Activated CD4-positive, alpha-beta T cell treated with anti-CD3 and anti-CD28 coated beads, Interleukin-2, amount 10 ng/mL, durations not matched to agents 7 days and 5 days (primary cell): ENCODE measurements around the gene TSPAN16. TPM values are rescaled to one million over a fixed set of nuclear protein-coding genes. Genes with fewer than 3 reads are reported as not detected.
A peak's percentile ranks its signal among the peaks of the same experiment; 100 is the strongest.

ENCODE experiments used
- CTCF ChIA-PET: fragments of 350-600 bp; sonication (Branson Sonifier 250); formaldehyde crosslinking; loops from one replicate; lab custom pipeline; 2021; ENCODE audit warnings: antibody characterized with exemption; lab: Charles Lee
- POLR2A ChIA-PET: fragments of 350-600 bp; sonication (Branson Sonifier 250); formaldehyde crosslinking; loops from one replicate; lab custom pipeline; 2021; ENCODE audit warnings: antibody characterized with exemption; lab: Charles Lee
- DNase-seq: peaks from one replicate; pipeline ENCODE4 v3.0.0-alpha.2; 2020
- H3K27ac Mint-ChIP-seq: one replicate; pipeline ENCODE4 v1.8.0; 2021; ENCODE audit warnings: mild to moderate bottlenecking, moderate library complexity, mixed read lengths
- H3K27me3 Mint-ChIP-seq: one replicate; pipeline ENCODE4 v1.8.0; 2021; ENCODE audit warnings: mixed read lengths
- H3K36me3 Mint-ChIP-seq: one replicate; pipeline ENCODE4 v1.8.0; 2021; ENCODE audit warnings: low read depth, mixed read lengths
- H3K4me1 Mint-ChIP-seq: one replicate; pipeline ENCODE4 v1.8.0; 2021; ENCODE audit warnings: mixed read lengths
- H3K4me3 Mint-ChIP-seq: one replicate; pipeline ENCODE4 v1.8.0; 2021; ENCODE audit warnings: mild to moderate bottlenecking, moderate library complexity, mixed read lengths
- H3K9me3 Mint-ChIP-seq: one replicate; pipeline ENCODE4 v1.8.0; 2021; ENCODE audit warnings: mixed read lengths
- total RNA-seq, 2 experiments: library from RNA; stranded (reverse); gene quantifications; one replicate each; pipeline ENCODE4 v1.2.3, GENCODE V29; 2021

TSPAN16 gene
- total RNA-seq, 2 experiments from 2014 or later = not detected

GRCh38 chr19:11261431-11261970 lies 34.5 kb upstream of the TSPAN16 start:
- H3K36me3 Mint-ChIP-seq = no peaks in the 10 kb centered on the region
- no peaks in the 10 kb centered on the region for H3K9me3 Mint-ChIP-seq
- no peak for DNase-seq
- H3K4me1 Mint-ChIP-seq = peaks cover 6% of the 10 kb centered on the region
- H3K27me3 Mint-ChIP-seq = peaks cover 56% of the 10 kb centered on the region
- ChIA-PET POLR2A (no interaction called here), CTCF (interaction anchor here (0.7 kb wide), 1 partner anchor 19 kb away, joined by 3 read pairs; no protein-coding TSS in a partner anchor)
- no peak overlapping the region for H3K27ac Mint-ChIP-seq
- H3K4me3 Mint-ChIP-seq = no peak overlapping the region

DNA sequence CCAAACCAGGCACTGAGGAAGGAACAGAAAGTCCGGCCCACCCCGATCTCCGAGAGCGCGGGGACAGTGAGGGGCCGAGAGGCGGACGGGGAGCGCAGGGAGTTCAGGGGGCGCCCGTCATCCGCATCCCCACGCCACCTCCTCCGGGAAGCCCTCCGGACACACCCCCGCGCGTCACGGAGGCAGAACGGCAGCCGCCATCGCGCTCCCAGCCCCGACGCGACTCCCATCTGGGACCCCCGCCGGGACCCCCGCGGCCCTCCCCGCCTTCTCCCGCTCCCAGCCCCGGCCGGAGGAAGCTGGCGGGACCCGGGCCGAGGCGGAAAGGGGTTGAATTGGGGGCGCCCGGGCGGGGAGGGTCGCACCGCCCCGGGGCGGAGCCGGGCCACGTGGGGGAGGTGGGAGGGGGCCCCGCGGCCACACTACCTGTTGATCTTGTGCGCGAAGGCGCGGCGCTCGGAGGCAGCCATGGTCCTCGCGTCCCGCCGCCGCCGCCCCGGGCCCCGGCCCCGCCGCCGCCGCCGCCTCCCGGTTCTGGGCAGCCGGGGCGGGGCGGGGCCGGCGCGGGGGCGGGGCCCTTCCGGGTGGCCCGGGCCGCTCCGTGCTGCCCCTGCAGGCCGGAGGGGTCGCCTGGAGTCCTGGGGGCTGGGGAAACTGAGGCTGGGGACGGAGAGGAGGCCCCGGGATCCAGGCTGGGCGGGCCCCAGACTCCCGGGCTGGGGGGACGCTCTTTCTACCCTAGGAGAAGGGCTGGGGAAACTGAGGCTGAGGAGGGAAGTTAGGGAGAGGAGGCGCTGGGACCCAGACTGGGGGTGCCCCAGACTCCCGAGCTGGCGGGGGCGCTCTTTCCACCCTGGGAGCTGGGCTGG lies 33.8 kb upstream of the TSPAN16 start, which contains the start of gene DOCK6:
Gene DOCK6 (minus strand): TSS at position 554 of the 869 bp plus-strand sequence. CDS start 84 bp downstream, at position 470.
- DNase-seq = no peak
- Mint-ChIP-seq H3K9me3 (no peaks in the 10 kb centered on the region), H3K4me1 (peaks cover 6% of the 10 kb centered on the region), H3K27me3 (peaks cover 63% of the 10 kb centered on the region), H3K27ac (no peak within 1 kb of the TSS), H3K36me3 (no peaks in the 10 kb centered on the region), H3K4me3 (peak within 1 kb of the TSS; percentile 45)
- ChIA-PET CTCF (interaction anchor here (0.7 kb wide), 1 partner anchor 20 kb away, joined by 3 read pairs; no protein-coding TSS in a partner anchor), POLR2A (no interaction called here)

DNA sequence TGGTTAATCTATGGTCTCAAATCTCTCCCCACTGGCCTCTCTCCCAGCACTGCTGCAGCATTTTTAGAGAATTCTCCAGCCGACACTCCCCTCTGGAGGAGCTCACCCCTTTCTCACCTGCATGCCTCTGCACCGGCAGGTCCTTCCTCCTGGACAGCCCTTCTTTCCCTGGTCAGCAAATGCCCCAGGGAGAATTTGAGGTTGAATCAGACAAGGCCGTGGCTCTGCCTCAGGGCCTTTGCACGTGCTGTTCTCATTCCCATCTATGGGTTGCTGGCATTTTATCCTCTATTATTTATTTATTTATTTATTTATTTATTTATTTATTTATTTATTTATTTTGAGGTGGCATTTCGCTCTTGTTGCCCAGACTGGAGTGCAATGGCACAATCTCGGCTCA lies 32.2 kb upstream of the TSPAN16 start:
- H3K27me3 Mint-ChIP-seq = peaks cover 73% of the 10 kb centered on the region
- DNase-seq = no peak
- ChIA-PET POLR2A (no interaction called here), CTCF (interaction anchor here (0.7 kb wide), 1 partner anchor 21 kb away, joined by 3 read pairs; no protein-coding TSS in a partner anchor)
- H3K9me3 Mint-ChIP-seq = no peaks in the 10 kb centered on the region
- H3K36me3 Mint-ChIP-seq = no peaks in the 10 kb centered on the region
- no peak overlapping the region for H3K27ac Mint-ChIP-seq
- H3K4me1 Mint-ChIP-seq = peaks cover 6% of the 10 kb centered on the region
- H3K4me3 Mint-ChIP-seq = no peak overlapping the region

DNA sequence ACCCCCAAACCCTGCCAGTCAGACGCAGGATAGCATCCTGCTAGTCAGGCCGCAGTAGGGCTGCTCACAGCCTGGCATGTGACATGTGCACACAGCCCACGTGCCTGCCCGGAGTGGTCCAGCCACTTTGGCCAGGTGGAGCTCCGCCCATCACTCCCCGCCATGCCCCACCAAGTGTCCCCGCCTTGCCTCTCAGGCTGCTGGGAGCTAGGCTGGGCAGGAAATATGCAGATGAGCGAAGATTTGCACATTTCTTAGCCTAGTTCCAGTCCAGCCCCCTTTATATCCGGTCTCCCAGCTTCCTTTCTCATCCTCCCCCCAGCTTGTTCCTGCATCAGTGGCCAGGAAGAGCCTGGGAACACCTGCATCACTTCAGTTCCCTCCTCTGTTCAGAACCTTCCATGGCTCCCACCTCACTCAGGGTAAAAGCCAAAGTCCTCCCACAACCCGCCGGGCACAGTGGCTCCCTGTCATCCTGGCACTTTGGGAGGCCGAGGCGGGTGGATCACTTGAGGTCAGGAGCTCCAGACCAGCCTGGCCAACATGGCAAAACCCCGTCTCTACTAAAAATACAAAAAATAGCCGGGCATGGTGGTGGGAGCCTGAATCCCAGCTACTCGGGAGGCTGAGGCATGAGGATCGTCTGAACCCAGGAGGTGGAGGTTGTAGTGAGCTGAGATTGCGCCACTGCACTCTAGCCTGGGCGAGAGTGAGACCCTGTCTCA lies 31.3 kb upstream of the TSPAN16 start:
- no peak overlapping the region for H3K27ac Mint-ChIP-seq
- POLR2A ChIA-PET = interaction anchor here (0.6 kb wide), 1 partner anchor 620 kb away, joined by 3 read pairs; no protein-coding TSS in a partner anchor
- no peak for DNase-seq
- H3K4me1 Mint-ChIP-seq = peaks cover 6% of the 10 kb centered on the region
- no peaks in the 10 kb centered on the region for H3K9me3 Mint-ChIP-seq
- no peak overlapping the region for H3K4me3 Mint-ChIP-seq
- no peaks in the 10 kb centered on the region for H3K36me3 Mint-ChIP-seq
- CTCF ChIA-PET = interaction anchor here (0.5 to 2.3 kb wide), 3 partner anchors 21 to 555 kb away, joined by 3 to 8 read pairs (median 3); no protein-coding TSS in a partner anchor
- H3K27me3 Mint-ChIP-seq = peaks cover 78% of the 10 kb centered on the region

GRCh38 chr19:11265177-11265784 lies 30.7 kb upstream of the TSPAN16 start:
- CTCF ChIA-PET = interaction anchor here (0.6 to 2.3 kb wide), 2 partner anchors 21 to 85 kb away, joined by 3 to 8 read pairs; no protein-coding TSS in a partner anchor
- peaks cover 75% of the 10 kb centered on the region for H3K27me3 Mint-ChIP-seq

GRCh38 chr19:11265785-11266236 lies 30.1 kb upstream of the TSPAN16 start:
- CTCF ChIA-PET = interaction anchor here (1.3 to 2.3 kb wide), 4 partner anchors 10 to 28 kb away, joined by 3 to 8 read pairs (median 4); no protein-coding TSS in a partner anchor
- DNase-seq = no peak

More at GRCh38 chr19:11265177-11265784, 30.7 kb upstream of the TSPAN16 start:
- POLR2A ChIA-PET = no interaction called here
- no peak overlapping the region for H3K4me3 Mint-ChIP-seq
- H3K36me3 Mint-ChIP-seq = no peaks in the 10 kb centered on the region
- peaks cover 6% of the 10 kb centered on the region for H3K4me1 Mint-ChIP-seq
- no peak overlapping the region for H3K27ac Mint-ChIP-seq
- no peaks in the 10 kb centered on the region for H3K9me3 Mint-ChIP-seq
- no peak for DNase-seq

DNA sequence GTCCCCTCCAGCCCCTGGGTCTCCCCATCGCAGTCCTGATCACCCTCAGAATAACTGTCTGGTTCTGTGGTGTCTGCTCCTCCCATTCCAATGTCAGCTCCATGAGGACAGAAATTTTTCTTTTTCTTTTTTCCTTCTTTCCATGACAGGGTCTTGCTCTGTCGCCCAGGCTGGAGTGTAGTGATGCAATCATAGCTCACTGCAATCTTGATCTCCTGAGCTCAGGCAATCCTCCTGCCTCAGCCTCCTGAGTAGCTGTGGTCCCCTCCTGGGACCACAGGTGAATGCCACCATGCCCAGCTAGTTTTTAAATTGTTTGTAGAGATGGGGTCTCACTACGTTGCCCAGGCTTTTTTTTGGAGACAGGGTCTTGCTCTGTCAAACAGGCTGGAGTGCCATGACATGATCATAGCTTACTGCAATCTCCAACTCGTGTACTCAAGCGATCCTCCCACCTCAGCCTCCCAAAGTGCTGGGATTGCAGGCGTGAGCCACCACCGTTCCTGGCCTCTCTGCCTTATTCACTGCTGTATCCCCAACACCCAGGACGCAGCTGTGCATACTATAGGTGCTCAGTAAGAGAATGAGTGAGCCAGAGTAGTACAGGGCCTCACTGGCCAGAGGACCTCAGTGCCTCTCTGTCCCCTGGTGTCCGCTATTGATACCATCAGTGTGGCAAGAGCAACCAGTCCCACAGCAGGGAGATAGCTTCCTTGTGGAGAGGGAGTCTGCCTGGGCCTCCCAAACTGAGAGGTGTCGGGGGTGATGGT lies 28.5 kb upstream of the TSPAN16 start:
- CTCF ChIA-PET = interaction anchor here (1.3 to 1.9 kb wide), 3 partner anchors 11 to 26 kb away, joined by 3 to 5 read pairs (median 4); no protein-coding TSS in a partner anchor
- Mint-ChIP-seq H3K36me3 (no peaks in the 10 kb centered on the region), H3K27me3 (peaks cover 65% of the 10 kb centered on the region), H3K4me1 (peaks cover 3% of the 10 kb centered on the region), H3K4me3 (no peak overlapping the region), H3K27ac (no peak overlapping the region), H3K9me3 (no peaks in the 10 kb centered on the region)
- POLR2A ChIA-PET = no interaction called here
- no peak for DNase-seq

More at GRCh38 chr19:11265785-11266236, 30.1 kb upstream of the TSPAN16 start:
- Mint-ChIP-seq H3K4me1 (peaks cover 6% of the 10 kb centered on the region), H3K9me3 (no peaks in the 10 kb centered on the region), H3K27ac (no peak overlapping the region), H3K27me3 (peaks cover 73% of the 10 kb centered on the region), H3K4me3 (no peak overlapping the region), H3K36me3 (no peaks in the 10 kb centered on the region)
- POLR2A ChIA-PET = no interaction called here

- Mint-ChIP-seq H3K4me3 (no peak overlapping the region), H3K4me1 (no peaks in the 10 kb centered on the region), H3K27ac (no peak overlapping the region), H3K9me3 (no peaks in the 10 kb centered on the region), H3K36me3 (no peaks in the 10 kb centered on the region), H3K27me3 (peaks cover 64% of the 10 kb centered on the region)
- DNase-seq = no peak
- CTCF ChIA-PET = interaction anchor here (0.7 kb wide), 1 partner anchor 20 kb away, joined by 4 read pairs; no protein-coding TSS in a partner anchor
- POLR2A ChIA-PET = no interaction called here
Observed at GRCh38 chr19:11268783-11269267, 27.1 kb upstream of the TSPAN16 start.

DNA sequence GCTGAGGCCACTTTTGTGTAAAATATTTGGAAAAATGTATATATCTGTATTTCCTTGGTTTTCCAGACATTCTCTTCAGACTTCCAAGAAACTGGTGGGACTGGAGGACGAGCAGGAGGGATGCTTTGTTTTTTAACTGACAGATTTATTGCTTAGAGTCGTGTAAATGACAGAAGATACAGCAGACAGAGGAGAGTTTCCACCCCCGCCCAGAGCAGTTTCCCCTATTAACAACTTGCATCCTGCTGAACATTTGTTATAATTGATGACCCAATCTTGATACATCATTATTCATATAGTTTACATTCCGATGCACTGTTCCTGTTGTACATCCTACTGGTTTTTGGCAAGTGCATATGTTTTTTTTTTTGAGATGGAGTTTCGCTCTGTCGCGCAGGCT lies 26.6 kb upstream of the TSPAN16 start:
- H3K4me1 Mint-ChIP-seq = no peaks in the 10 kb centered on the region
- peaks cover 67% of the 10 kb centered on the region for H3K27me3 Mint-ChIP-seq
- H3K36me3 Mint-ChIP-seq = no peaks in the 10 kb centered on the region
- H3K9me3 Mint-ChIP-seq = no peaks in the 10 kb centered on the region
- ChIA-PET POLR2A (no interaction called here), CTCF (no interaction called here)
- DNase-seq = no peak
- H3K4me3 Mint-ChIP-seq = no peak overlapping the region
- H3K27ac Mint-ChIP-seq = no peak overlapping the region

- Mint-ChIP-seq H3K9me3 (peaks cover 8% of the 10 kb centered on the region), H3K4me3 (no peak overlapping the region), H3K27ac (no peak overlapping the region), H3K36me3 (no peaks in the 10 kb centered on the region), H3K27me3 (peaks cover 55% of the 10 kb centered on the region), H3K4me1 (no peaks in the 10 kb centered on the region)
- POLR2A ChIA-PET = interaction anchor here (0.6 kb wide), 1 partner anchor 51 kb away, joined by 3 read pairs; no protein-coding TSS in a partner anchor
- CTCF ChIA-PET = interaction anchor here (1.4 to 1.5 kb wide), 2 partner anchors 10 to 101 kb away, joined by 4 read pairs; partner anchors contain the start of gene SWSAP1
- DNase-seq = no peak
Observed at GRCh38 chr19:11273296-11273695, 22.7 kb upstream of the TSPAN16 start.

GRCh38 chr19:11273989-11274388 lies 22.0 kb upstream of the TSPAN16 start:
- Mint-ChIP-seq H3K27ac (no peak overlapping the region), H3K4me3 (no peak overlapping the region), H3K27me3 (peaks cover 52% of the 10 kb centered on the region), H3K36me3 (no peaks in the 10 kb centered on the region), H3K4me1 (no peaks in the 10 kb centered on the region), H3K9me3 (peaks cover 8% of the 10 kb centered on the region)
- POLR2A ChIA-PET = no interaction called here
- CTCF ChIA-PET = interaction anchor here (1.4 to 1.5 kb wide), 3 partner anchors 9 to 208 kb away, joined by 3 to 4 read pairs (median 4); partner anchors contain the start of gene SWSAP1
- DNase-seq = no peak
